ENCODE data around the gene WNK1. TPM values are rescaled to one million over a fixed set of nuclear protein-coding genes. Genes with fewer than 3 reads are reported as not detected.

The WNK1 gene
- total RNA-seq, 1 experiment from 2014 or later: 117 TPM

DNA sequence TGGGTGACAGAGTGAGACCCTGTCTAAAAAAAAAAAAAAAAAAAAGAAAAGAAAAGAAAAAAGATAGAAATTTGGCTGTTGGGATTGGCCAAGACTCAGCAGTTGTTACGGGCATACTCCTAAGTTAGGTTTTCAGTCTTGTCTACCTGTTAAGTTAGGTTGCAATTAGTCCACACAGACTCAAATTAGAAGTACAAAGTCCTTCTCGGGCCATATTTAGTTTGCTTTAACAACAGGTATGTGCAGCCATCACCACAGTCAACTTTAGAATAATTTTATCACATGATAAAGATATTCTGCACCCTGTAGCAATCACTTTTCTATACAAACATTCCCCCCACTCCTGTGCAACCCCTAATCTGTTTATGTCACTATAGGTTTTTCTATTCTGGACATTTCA is 85.2 kb downstream of the WNK1 start:
- no peak overlapping the region for H3T11ph ChIP-seq (ENCODE audit: low read length)
- peaks cover 0 to 13% (median 0%) of the 10 kb centered on the region in 3 experiments; a peak in 5 of 7 replicates for H3K36me3 Mint-ChIP-seq (ENCODE audit: insufficient read depth in 1 of 3, low read depth in 3 of 3)
- H3K23me2 ChIP-seq (ENCODE audit: insufficient read length, low read depth, low read length, poor library complexity, severe bottlenecking): no peaks in the 10 kb centered on the region
- no peak overlapping the region for H3K23ac ChIP-seq (ENCODE audit: insufficient read length, low read depth, low read length)
- no peak overlapping the region for H2BK12ac ChIP-seq (ENCODE audit: insufficient read length, low read depth, low read length)
- no CpG with 5 or more reads among the region's 2 CpGs for WGBS (ENCODE audit: extremely low coverage, insufficient read length, low lambda C conversion rate)
- no peak overlapping the region for H2AFZ ChIP-seq (ENCODE audit: low read length)
- no peaks in the 10 kb centered on the region for H3K4me1 Mint-ChIP-seq
- no peak overlapping the region for H2BK20ac ChIP-seq (ENCODE audit: low read depth, low read length, poor library complexity, severe bottlenecking)
- no peak overlapping the region for H3K18ac ChIP-seq (ENCODE audit: insufficient read length, low read depth, low read length)
- H3K4me1 ChIP-seq (ENCODE audit: insufficient read depth, low read length): no peaks in the 10 kb centered on the region
- H4K91ac ChIP-seq (ENCODE audit: insufficient read length, low read depth, low read length): no peak overlapping the region
- H3K14ac ChIP-seq (ENCODE audit: insufficient read depth, low read length): no peak overlapping the region
- no peak overlapping the region for H3K56ac ChIP-seq (ENCODE audit: insufficient read length, low read depth, low read length)
- H3K9me3 ChIP-seq (ENCODE audit: control insufficient read depth, low read depth, low read length): no peaks in the 10 kb centered on the region
- H3K79me1 ChIP-seq (ENCODE audit: insufficient read depth, low read depth, low read length, poor library complexity, severe bottlenecking): peaks cover 2% of the 10 kb centered on the region
- H3K9ac ChIP-seq (ENCODE audit: extremely low read depth, insufficient read length, low read length): no peak overlapping the region
- H2BK5ac ChIP-seq (ENCODE audit: insufficient read length, low read length): no peak overlapping the region
- H2BK120ac ChIP-seq (ENCODE audit: low read depth, low read length, poor library complexity, severe bottlenecking): no peak overlapping the region
- H3K27me3 Mint-ChIP-seq (ENCODE audit: low read depth): no peaks in the 10 kb centered on the region
- TF ChIP-seq, protein P1, sequence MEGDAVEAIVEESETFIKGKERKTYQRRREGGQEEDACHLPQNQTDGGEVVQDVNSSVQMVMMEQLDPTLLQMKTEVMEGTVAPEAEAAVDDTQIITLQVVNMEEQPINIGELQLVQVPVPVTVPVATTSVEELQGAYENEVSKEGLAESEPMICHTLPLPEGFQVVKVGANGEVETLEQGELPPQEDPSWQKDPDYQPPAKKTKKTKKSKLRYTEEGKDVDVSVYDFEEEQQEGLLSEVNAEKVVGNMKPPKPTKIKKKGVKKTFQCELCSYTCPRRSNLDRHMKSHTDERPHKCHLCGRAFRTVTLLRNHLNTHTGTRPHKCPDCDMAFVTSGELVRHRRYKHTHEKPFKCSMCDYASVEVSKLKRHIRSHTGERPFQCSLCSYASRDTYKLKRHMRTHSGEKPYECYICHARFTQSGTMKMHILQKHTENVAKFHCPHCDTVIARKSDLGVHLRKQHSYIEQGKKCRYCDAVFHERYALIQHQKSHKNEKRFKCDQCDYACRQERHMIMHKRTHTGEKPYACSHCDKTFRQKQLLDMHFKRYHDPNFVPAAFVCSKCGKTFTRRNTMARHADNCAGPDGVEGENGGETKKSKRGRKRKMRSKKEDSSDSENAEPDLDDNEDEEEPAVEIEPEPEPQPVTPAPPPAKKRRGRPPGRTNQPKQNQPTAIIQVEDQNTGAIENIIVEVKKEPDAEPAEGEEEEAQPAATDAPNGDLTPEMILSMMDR (conservative IDR thresholded peaks at IDR 0.05): no peak
- no peaks in the 10 kb centered on the region for H3K27me3 ChIP-seq (ENCODE audit: insufficient read depth, low read length)
- H4K20me1 ChIP-seq (ENCODE audit: control insufficient read depth, insufficient read depth, insufficient read length): no peaks in the 10 kb centered on the region
- no peak overlapping the region for H3K4ac ChIP-seq (ENCODE audit: low read depth, low read length)
- H4K8ac ChIP-seq (replicated peaks; ENCODE audit: insufficient read length, low read depth, low read length): no peak overlapping the region
- H3K27ac Mint-ChIP-seq: no peak overlapping the region
- no peak overlapping the region for H3K4me2 ChIP-seq (ENCODE audit: insufficient read depth, insufficient read length, low read length)
- H3K4me3 Mint-ChIP-seq: no peak overlapping the region
- H3K27ac ChIP-seq (ENCODE audit: insufficient read length, low read depth, low read length): no peak overlapping the region
- H4K5ac ChIP-seq (ENCODE audit: insufficient read length, low read depth, low read length): no peak overlapping the region
- no peaks in the 10 kb centered on the region for H3K79me2 ChIP-seq (ENCODE audit: insufficient read depth, low read length)
- no peak for DNase-seq
- H2AK5ac ChIP-seq (ENCODE audit: insufficient read length, low read length): no peak overlapping the region
- no peak overlapping the region for H2BK15ac ChIP-seq (ENCODE audit: low read depth, low read length)
- no peaks in the 10 kb centered on the region for H3K9me3 Mint-ChIP-seq

Measured in H9 (cell line).